HG03097 (cell line): ENCODE results near the gene PSAPL1.
"Not testable (repeated sequence)": the region's sequence is repeated elsewhere in the genome, so short reads cannot be mapped to it uniquely, and the experiment has no call there.

ENCODE experiments used
- ATAC-seq: cut with Tn5 transposase; IDR thresholded peaks from one replicate; pipeline ENCODE4 v1.9.1; 2021; ENCODE audit not compliant: unreplicated experiment, low FRiP score

PSAPL1 gene

GRCh38 chr4:7460566-7460965 lies 25.8 kb upstream of the PSAPL1 start:
- ATAC-seq = no peak

GRCh38 chr4:7459471-7459870 lies 24.7 kb upstream of the PSAPL1 start:
- ATAC-seq = no peak

GRCh38 chr4:7458477-7458876 lies 23.7 kb upstream of the PSAPL1 start:
- ATAC-seq = no peak

- no peak for ATAC-seq
Observed at GRCh38 chr4:7458066-7458425, 23.3 kb upstream of the PSAPL1 start.

GRCh38 chr4:7457201-7458065 lies 22.7 kb upstream of the PSAPL1 start:
- no peak for ATAC-seq

GRCh38 chr4:7452802-7453201 lies 18.1 kb upstream of the PSAPL1 start:
- ATAC-seq = not testable (repeated sequence)

- no peak for ATAC-seq
Observed at GRCh38 chr4:7451800-7452199, 17.1 kb upstream of the PSAPL1 start.

- no peak for ATAC-seq
Observed at GRCh38 chr4:7451434-7451789, 16.7 kb upstream of the PSAPL1 start.

GRCh38 chr4:7450775-7451433 lies 16.2 kb upstream of the PSAPL1 start:
- ATAC-seq = no peak

- no peak for ATAC-seq
Observed at GRCh38 chr4:7448036-7448435, 13.3 kb upstream of the PSAPL1 start.

- no peak for ATAC-seq
Observed at GRCh38 chr4:7447236-7447635, 12.5 kb upstream of the PSAPL1 start.

GRCh38 chr4:7444731-7445130 lies 10.0 kb upstream of the PSAPL1 start:
- ATAC-seq = no peak

GRCh38 chr4:7444314-7444713 lies 9.6 kb upstream of the PSAPL1 start:
- no peak for ATAC-seq

GRCh38 chr4:7442574-7443162 lies 7.9 kb upstream of the PSAPL1 start:
- ATAC-seq = no peak

GRCh38 chr4:7441201-7441600 lies 6.5 kb upstream of the PSAPL1 start:
- no peak for ATAC-seq

GRCh38 chr4:7439699-7440098 lies 5.0 kb upstream of the PSAPL1 start:
- ATAC-seq = no peak

GRCh38 chr4:7436256-7436655 lies 1.5 kb upstream of the PSAPL1 start:
- no peak for ATAC-seq

GRCh38 chr4:7435471-7436061 lies 836 bp upstream of the PSAPL1 start:
- no peak for ATAC-seq

- ATAC-seq = no peak
Observed at GRCh38 chr4:7434141-7434765, 477 bp downstream of the PSAPL1 start.

GRCh38 chr4:7433376-7434140 lies 1.2 kb downstream of the PSAPL1 start:
- no peak for ATAC-seq
